K562 (cell line): ENCODE results near the gene EMILIN1. TPM values are rescaled to one million over a fixed set of nuclear protein-coding genes. Genes with fewer than 3 reads are reported as not detected.

ENCODE experiments used
- CEBPB ChIP-seq: fragments of 450-650 bp; IDR thresholded peaks from 2 replicates; pipeline ENCODE4 v1.6.1; 2016; ENCODE audit warnings: missing genetic modification characterization, missing compliant biosample characterization
- EP400 ChIP-seq: fragments of 450-650 bp; IDR thresholded peaks from 2 replicates; pipeline ENCODE4 v1.6.1; 2017; ENCODE audit warnings: antibody characterized with exemption, mild to moderate bottlenecking, moderate library complexity
- NR2C1 ChIP-seq, 2 experiments: fragments of 450-650 bp; IDR thresholded peaks; 2 replicates each; pipeline ENCODE4 v1.6.1; 2017; ENCODE audit warnings: mild to moderate bottlenecking in 2 of 2, antibody characterized with exemption in 1 of 2, inconsistent platforms in 1 of 2, missing compliant biosample characterization in 1 of 2, missing genetic modification characterization in 1 of 2
- RBFOX2 ChIP-seq: fragments of 200-400 bp; formaldehyde crosslinking; IDR thresholded peaks from 2 replicates; pipeline ENCODE4 v1.6.1; 2017; ENCODE audit warnings: low read depth, mild to moderate bottlenecking, low read length, moderate library complexity
- TAF1 ChIP-seq: IDR thresholded peaks from 2 replicates; pipeline ENCODE4 v1.6.1; 2011; ENCODE audit warnings: mild to moderate bottlenecking, low read length, moderate library complexity; ENCODE audit not compliant: insufficient read depth, control insufficient read depth, severe bottlenecking; ENCODE audit errors: extremely low read depth
- TEAD1 ChIP-seq, 2 experiments: fragments of 450-650 bp in 1 of 2; sonication (generic) in 1 of 2; formaldehyde crosslinking; IDR thresholded peaks; 2 replicates each; pipeline versions ENCODE4 v1.4.0 to v1.8.0; 2020 to 2022; ENCODE audit warnings: mild to moderate bottlenecking in 2 of 2, missing genetic modification reagents in 1 of 2
- ZBTB7A ChIP-seq: IDR thresholded peaks from 2 replicates; pipeline ENCODE4 v1.6.1; 2011; ENCODE audit warnings: low read depth, mild to moderate bottlenecking, low read length, moderate library complexity, borderline replicate concordance; ENCODE audit not compliant: control insufficient read depth
- ZC3H8 ChIP-seq: fragments of 450-650 bp; IDR thresholded peaks from 2 replicates; pipeline ENCODE4 v1.6.1; 2017
- polyA plus RNA-seq, 8 experiments: library from polyadenylated mRNA; depleted of rRNA in 4 of 8; stranded (reverse) in 5 of 8; unstranded in 3 of 8; fragments of >200 nt; fragmentation: Nextera tagmentation in 2 of 8; fragmentation: Illumina TruSeq in 1 of 8; extraction: Ambion mirVana in 2 of 8; extraction: Trizol in 1 of 8; gene quantifications; 2 replicates each; pipeline versions ENCODE4 v1.2.1 to v1.2.3, GENCODE V29; 2011 to 2014; ENCODE audit warnings: inconsistent platforms in 1 of 8, missing spikeins in 1 of 8
- total RNA-seq, 7 experiments: library from RNA; depleted of rRNA in 6 of 7; stranded (reverse); fragments of >200 nt in 6 of 7; fragmentation: Illumina TruSeq in 2 of 7; extraction: Trizol in 2 of 7; gene quantifications; 2 replicates each; pipeline versions ENCODE4 v1.2.1 to v1.2.3, GENCODE V29; 2011 to 2021; ENCODE audit warnings: low replicate concordance in 1 of 7
- TF ChIP-seq, protein P1 (sequence below): fragments of 450-650 bp; conservative IDR thresholded peaks from 2 replicates; pipeline ENCODE4 v1.6.1; 2016; ENCODE audit warnings: missing genetic modification characterization, low read depth, mild to moderate bottlenecking, missing compliant biosample characterization, moderate library complexity
- TF ChIP-seq, protein P2 (sequence below): fragments of 200-800 bp; sonication (Bioruptor generic); IDR thresholded peaks from 2 replicates; pipeline ENCODE4 v1.6.1; 2017; ENCODE audit warnings: missing genetic modification characterization, missing compliant biosample characterization
- TF ChIP-seq, protein P3 (sequence below): fragments of 450-650 bp; IDR thresholded peaks from 2 replicates; pipeline ENCODE4 v1.6.1; 2014; ENCODE audit warnings: low read depth, mild to moderate bottlenecking, moderate library complexity, borderline replicate concordance
- TF ChIP-seq, protein P4 (sequence below): conservative IDR thresholded peaks from 2 replicates; pipeline ENCODE4 v1.6.1; 2011; ENCODE audit warnings: low read depth, mild to moderate bottlenecking, low read length; ENCODE audit not compliant: control insufficient read depth
- TF ChIP-seq, protein P5 (sequence below), 2 experiments: fragments of 450-650 bp; IDR thresholded peaks; 2 replicates each; pipeline ENCODE4 v1.6.1; 2018; ENCODE audit warnings: mild to moderate bottlenecking in 2 of 2, low read depth in 1 of 2; ENCODE audit not compliant: partially characterized antibody in 2 of 2

The EMILIN1 gene
- total and polyA plus RNA-seq, 9 of the 15 experiments (the other 6 are each of a cell fraction or from before 2014, with no cell fraction given): 0.04 to 2.7 (median 0.54) TPM; not detected in 2

DNA sequence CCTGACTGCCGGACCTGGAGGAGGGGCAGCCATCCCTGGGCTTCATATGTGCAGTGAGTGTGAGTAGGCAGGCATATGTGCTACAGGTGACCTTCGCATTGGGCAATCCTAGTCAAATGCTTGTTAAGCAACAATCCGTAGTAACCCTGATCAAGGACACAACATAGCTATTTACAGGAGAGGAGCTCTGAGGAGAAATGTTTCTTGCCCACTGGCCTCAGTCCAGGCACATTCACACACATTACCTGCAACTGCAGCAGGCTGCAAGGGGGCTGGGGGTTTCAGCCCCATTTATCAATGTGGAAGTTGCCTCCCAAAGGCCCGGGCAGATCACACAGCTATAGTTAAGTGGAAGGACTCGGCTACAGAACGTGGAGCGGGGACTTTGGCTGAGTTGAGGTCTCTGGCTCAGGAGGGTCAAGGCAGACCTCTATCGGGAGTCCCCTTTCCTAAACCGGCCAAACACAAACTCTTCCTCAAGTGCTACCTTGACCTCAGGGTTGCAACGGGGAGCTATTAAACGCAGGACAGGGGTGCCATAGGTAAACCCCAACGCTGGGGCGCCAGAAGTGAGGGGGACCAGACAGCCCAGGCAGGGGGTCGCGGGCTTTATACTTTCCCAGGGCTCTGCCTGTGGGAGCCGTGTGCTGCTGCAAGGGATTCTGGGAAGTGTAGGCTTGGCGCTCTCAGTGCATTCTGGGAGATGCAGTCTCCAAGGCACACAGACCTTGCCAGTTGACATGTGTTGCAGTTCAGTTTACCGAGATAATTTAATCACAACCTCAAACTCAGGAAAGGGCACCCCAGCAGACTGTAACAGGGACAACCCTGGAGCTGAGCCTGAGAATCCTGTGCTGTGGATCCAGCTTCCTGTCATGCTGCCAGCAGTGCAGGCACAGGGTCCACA lies 17.6 kb downstream of the EMILIN1 start (continued):
- TF ChIP-seq, protein P1, sequence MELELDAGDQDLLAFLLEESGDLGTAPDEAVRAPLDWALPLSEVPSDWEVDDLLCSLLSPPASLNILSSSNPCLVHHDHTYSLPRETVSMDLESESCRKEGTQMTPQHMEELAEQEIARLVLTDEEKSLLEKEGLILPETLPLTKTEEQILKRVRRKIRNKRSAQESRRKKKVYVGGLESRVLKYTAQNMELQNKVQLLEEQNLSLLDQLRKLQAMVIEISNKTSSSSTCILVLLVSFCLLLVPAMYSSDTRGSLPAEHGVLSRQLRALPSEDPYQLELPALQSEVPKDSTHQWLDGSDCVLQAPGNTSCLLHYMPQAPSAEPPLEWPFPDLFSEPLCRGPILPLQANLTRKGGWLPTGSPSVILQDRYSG: peak; percentile 65; the same call in 1 of the 2 replicates
- TF ChIP-seq, protein P2, sequence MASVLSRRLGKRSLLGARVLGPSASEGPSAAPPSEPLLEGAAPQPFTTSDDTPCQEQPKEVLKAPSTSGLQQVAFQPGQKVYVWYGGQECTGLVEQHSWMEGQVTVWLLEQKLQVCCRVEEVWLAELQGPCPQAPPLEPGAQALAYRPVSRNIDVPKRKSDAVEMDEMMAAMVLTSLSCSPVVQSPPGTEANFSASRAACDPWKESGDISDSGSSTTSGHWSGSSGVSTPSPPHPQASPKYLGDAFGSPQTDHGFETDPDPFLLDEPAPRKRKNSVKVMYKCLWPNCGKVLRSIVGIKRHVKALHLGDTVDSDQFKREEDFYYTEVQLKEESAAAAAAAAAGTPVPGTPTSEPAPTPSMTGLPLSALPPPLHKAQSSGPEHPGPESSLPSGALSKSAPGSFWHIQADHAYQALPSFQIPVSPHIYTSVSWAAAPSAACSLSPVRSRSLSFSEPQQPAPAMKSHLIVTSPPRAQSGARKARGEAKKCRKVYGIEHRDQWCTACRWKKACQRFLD (CRISPR knock-in tag): 0 out of 2 replicates have a peak, but pooled peaks have one; percentile 55
- TF ChIP-seq ZBTB7A (0 out of 2 replicates have a peak, but pooled peaks have one; percentile 22), TEAD1 (CRISPR knock-in tag; IDR thresholded peaks at IDR 0.05) (peak in 1 of 2 experiments; percentile 18; a peak in 1 of 4 replicates), ZC3H8 (no peak), TAF1 (peak; percentile 23), CEBPB (tag) (peak; percentile 85), RBFOX2 (peak; percentile 57), EP400 (peak; percentile 17), NR2C1 (IDR thresholded peaks at IDR 0.05) (no peak), NR2C1 (tag; IDR thresholded peaks at IDR 0.05) (peak; percentile 52)
- TF ChIP-seq, protein P3, sequence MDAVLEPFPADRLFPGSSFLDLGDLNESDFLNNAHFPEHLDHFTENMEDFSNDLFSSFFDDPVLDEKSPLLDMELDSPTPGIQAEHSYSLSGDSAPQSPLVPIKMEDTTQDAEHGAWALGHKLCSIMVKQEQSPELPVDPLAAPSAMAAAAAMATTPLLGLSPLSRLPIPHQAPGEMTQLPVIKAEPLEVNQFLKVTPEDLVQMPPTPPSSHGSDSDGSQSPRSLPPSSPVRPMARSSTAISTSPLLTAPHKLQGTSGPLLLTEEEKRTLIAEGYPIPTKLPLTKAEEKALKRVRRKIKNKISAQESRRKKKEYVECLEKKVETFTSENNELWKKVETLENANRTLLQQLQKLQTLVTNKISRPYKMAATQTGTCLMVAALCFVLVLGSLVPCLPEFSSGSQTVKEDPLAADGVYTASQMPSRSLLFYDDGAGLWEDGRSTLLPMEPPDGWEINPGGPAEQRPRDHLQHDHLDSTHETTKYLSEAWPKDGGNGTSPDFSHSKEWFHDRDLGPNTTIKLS: peak; percentile 67; the same call in 1 of the 2 replicates
- TF ChIP-seq, protein P4, sequence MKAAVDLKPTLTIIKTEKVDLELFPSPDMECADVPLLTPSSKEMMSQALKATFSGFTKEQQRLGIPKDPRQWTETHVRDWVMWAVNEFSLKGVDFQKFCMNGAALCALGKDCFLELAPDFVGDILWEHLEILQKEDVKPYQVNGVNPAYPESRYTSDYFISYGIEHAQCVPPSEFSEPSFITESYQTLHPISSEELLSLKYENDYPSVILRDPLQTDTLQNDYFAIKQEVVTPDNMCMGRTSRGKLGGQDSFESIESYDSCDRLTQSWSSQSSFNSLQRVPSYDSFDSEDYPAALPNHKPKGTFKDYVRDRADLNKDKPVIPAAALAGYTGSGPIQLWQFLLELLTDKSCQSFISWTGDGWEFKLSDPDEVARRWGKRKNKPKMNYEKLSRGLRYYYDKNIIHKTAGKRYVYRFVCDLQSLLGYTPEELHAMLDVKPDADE: peak; percentile 82; the same call in 1 of the 2 replicates
- TF ChIP-seq, protein P5, sequence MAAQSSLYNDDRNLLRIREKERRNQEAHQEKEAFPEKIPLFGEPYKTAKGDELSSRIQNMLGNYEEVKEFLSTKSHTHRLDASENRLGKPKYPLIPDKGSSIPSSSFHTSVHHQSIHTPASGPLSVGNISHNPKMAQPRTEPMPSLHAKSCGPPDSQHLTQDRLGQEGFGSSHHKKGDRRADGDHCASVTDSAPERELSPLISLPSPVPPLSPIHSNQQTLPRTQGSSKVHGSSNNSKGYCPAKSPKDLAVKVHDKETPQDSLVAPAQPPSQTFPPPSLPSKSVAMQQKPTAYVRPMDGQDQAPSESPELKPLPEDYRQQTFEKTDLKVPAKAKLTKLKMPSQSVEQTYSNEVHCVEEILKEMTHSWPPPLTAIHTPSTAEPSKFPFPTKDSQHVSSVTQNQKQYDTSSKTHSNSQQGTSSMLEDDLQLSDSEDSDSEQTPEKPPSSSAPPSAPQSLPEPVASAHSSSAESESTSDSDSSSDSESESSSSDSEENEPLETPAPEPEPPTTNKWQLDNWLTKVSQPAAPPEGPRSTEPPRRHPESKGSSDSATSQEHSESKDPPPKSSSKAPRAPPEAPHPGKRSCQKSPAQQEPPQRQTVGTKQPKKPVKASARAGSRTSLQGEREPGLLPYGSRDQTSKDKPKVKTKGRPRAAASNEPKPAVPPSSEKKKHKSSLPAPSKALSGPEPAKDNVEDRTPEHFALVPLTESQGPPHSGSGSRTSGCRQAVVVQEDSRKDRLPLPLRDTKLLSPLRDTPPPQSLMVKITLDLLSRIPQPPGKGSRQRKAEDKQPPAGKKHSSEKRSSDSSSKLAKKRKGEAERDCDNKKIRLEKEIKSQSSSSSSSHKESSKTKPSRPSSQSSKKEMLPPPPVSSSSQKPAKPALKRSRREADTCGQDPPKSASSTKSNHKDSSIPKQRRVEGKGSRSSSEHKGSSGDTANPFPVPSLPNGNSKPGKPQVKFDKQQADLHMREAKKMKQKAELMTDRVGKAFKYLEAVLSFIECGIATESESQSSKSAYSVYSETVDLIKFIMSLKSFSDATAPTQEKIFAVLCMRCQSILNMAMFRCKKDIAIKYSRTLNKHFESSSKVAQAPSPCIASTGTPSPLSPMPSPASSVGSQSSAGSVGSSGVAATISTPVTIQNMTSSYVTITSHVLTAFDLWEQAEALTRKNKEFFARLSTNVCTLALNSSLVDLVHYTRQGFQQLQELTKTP (IDR thresholded peaks at IDR 0.05; ENCODE audit: low read depth in 1 of 2, partially characterized antibody in 2 of 2): peak in 1 of 2 experiments; percentile 96
